Activated CD8-positive, alpha-beta T cell treated with anti-CD3 and anti-CD28 coated beads, Interleukin-2, amount 10 ng/mL, durations not matched to agents 7 days and 5 days (primary cell): ENCODE measurements around the gene ZNF282. TPM values are rescaled to one million over a fixed set of nuclear protein-coding genes. Genes with fewer than 3 reads are reported as not detected.
A peak's percentile ranks its signal among the peaks of the same experiment; 100 is the strongest.
"Not testable (repeated sequence)": the region's sequence is repeated elsewhere in the genome, so short reads cannot be mapped to it uniquely, and the experiment has no call there.

Experiments
- ATAC-seq: fragments of 150-1000 bp; cut with Tn5 transposase; one replicate; pipeline ENCODE4 v1.10.0; 2021; ENCODE audit warnings: moderate library complexity
- CTCF ChIA-PET: fragments of 350-600 bp; sonication (Branson Sonifier 250); formaldehyde crosslinking; loops from one replicate; lab custom pipeline; 2021; ENCODE audit warnings: antibody characterized with exemption; lab: Charles Lee
- POLR2A ChIA-PET: fragments of 350-600 bp; sonication (Branson Sonifier 250); formaldehyde crosslinking; loops from one replicate; lab custom pipeline; 2021; ENCODE audit warnings: antibody characterized with exemption; lab: Charles Lee
- DNase-seq: peaks from one replicate; pipeline ENCODE4 v3.0.0-alpha.2; 2020
- H3K27ac Mint-ChIP-seq: one replicate; pipeline ENCODE4 v1.8.0; 2021; ENCODE audit warnings: mild to moderate bottlenecking, mixed read lengths
- H3K27me3 Mint-ChIP-seq: one replicate; pipeline ENCODE4 v1.8.0; 2021; ENCODE audit warnings: low read depth, mixed read lengths
- H3K36me3 Mint-ChIP-seq: one replicate; pipeline ENCODE4 v1.8.0; 2021; ENCODE audit warnings: low read depth, mixed read lengths
- H3K4me1 Mint-ChIP-seq: one replicate; pipeline ENCODE4 v1.8.0; 2021; ENCODE audit warnings: low read depth, mixed read lengths
- H3K4me3 Mint-ChIP-seq: one replicate; pipeline ENCODE4 v1.8.0; 2021; ENCODE audit warnings: mild to moderate bottlenecking, mixed read lengths
- H3K9me3 Mint-ChIP-seq: one replicate; pipeline ENCODE4 v1.8.0; 2022; ENCODE audit warnings: mixed read lengths; ENCODE audit not compliant: insufficient read depth
- total RNA-seq, 2 experiments: library from RNA; stranded (reverse); gene quantifications; one replicate each; pipeline ENCODE4 v1.2.3, GENCODE V29; 2021

Gene ZNF282
- total RNA-seq, 2 experiments from 2014 or later: 28.4 to 30.6 TPM

GRCh38 chr7:149261829-149262617 is 66.7 kb downstream of the ZNF282 start, which contains the start of gene ZNF783:
Gene ZNF783 (plus strand): TSS chr7:149262196. CDS start chr7:149262334, 138 bp downstream.
- Mint-ChIP-seq H3K36me3 (peaks cover 11% of the 10 kb centered on the region), H3K4me3 (peak within 1 kb of the TSS; percentile 76), H3K9me3 (no peaks in the 10 kb centered on the region), H3K4me1 (peaks cover 16% of the 10 kb centered on the region), H3K27ac (peak within 1 kb of the TSS; percentile 82), H3K27me3 (no peaks in the 10 kb centered on the region)
- DNase-seq (peak; percentile 88), ATAC-seq (peak; percentile 91)
- ChIA-PET CTCF (interaction anchor here (0.5 to 2.7 kb wide), 30 partner anchors 8 to 480 kb away, joined by 3 to 44 read pairs (median 5); partner anchors contain the start of genes ZNF212, ZNF282, ZNF398 and ZNF425), POLR2A (interaction anchor here (1.0 to 1.5 kb wide), 4 partner anchors 23 to 206 kb away, joined by 3 to 6 read pairs (median 4); partner anchors contain the start of genes ZNF398 and ZNF777)

- no peaks in the 10 kb centered on the region for H3K27me3 Mint-ChIP-seq
- CTCF ChIA-PET: no interaction called here
- no peak overlapping the region for H3K4me3 Mint-ChIP-seq
- H3K36me3 Mint-ChIP-seq: peaks cover 32% of the 10 kb centered on the region
- H3K4me1 Mint-ChIP-seq: peaks cover 10% of the 10 kb centered on the region
- no peak overlapping the region for H3K27ac Mint-ChIP-seq
- POLR2A ChIA-PET: no interaction called here
- DNase-seq (no peak), ATAC-seq (no peak)
- H3K9me3 Mint-ChIP-seq: no peaks in the 10 kb centered on the region
Measured at GRCh38 chr7:149266451-149266850, 71.1 kb downstream of the ZNF282 start.

- peaks cover 36% of the 10 kb centered on the region for H3K36me3 Mint-ChIP-seq
- no peak overlapping the region for H3K27ac Mint-ChIP-seq
- POLR2A ChIA-PET: no interaction called here
- no peaks in the 10 kb centered on the region for H3K9me3 Mint-ChIP-seq
- no peaks in the 10 kb centered on the region for H3K27me3 Mint-ChIP-seq
- no peak overlapping the region for H3K4me3 Mint-ChIP-seq
- DNase-seq (no peak), ATAC-seq (no peak)
- H3K4me1 Mint-ChIP-seq: peaks cover 8% of the 10 kb centered on the region
- CTCF ChIA-PET: no interaction called here
Measured at GRCh38 chr7:149267733-149268132, 72.4 kb downstream of the ZNF282 start.

DNA sequence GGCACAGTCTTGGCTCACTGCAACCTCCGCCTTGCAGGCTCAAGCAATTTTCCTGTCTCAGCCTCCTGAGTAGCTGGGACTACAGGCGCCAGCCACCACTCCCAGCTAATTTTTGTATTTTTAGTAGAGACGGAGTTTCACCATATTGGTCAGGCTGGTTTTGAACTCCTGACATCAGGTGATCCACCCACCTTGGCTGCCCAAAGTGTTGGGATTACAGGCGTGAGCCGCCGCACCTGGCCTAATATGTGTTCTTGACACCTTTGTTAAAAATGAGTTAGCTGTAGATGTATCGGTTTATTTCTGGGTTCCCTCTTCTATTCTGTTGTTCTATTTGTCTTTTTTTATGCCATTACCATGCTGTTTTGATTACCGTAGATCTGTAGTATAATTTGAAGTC is 79.1 kb downstream of the ZNF282 start:
- ChIA-PET CTCF (interaction anchor here (2.4 kb wide), 1 partner anchor 13 kb away, joined by 11 read pairs; the partner anchor contains the start of gene ZNF783), POLR2A (interaction anchor here (0.7 kb wide), 1 partner anchor 20 kb away, joined by 3 read pairs; no protein-coding TSS in a partner anchor)
- H3K4me3 Mint-ChIP-seq, H3K27me3 Mint-ChIP-seq, DNase-seq, ATAC-seq, H3K9me3 Mint-ChIP-seq, H3K4me1 Mint-ChIP-seq, H3K27ac Mint-ChIP-seq: not testable (repeated sequence)
- peaks cover 48% of the 10 kb centered on the region for H3K36me3 Mint-ChIP-seq

Other genes starting within 250 kb of the ZNF282 start
- gene PDIA4, start 167.0 kb upstream of the ZNF282 start, total RNA-seq: 10 to 100 TPM; 90.6 to 92.2 TPM
- 1 to 10 TPM; 7.4 to 7.6 TPM for gene ZNF786, start 104.8 kb upstream of the ZNF282 start, total RNA-seq
- under 1 TPM; 0.47 to 0.55 TPM for gene ZNF425, start 69.2 kb upstream of the ZNF282 start, total RNA-seq
- gene ZNF398, start 48.1 kb upstream of the ZNF282 start, total RNA-seq: 10 to 100 TPM; 11.8 to 13.3 TPM
- gene ZNF212, start 44.1 kb downstream of the ZNF282 start, total RNA-seq: 10 to 100 TPM; 10.8 to 12.9 TPM
- gene ZNF783, start 66.7 kb downstream of the ZNF282 start, total RNA-seq: 10 to 100 TPM; 12.7 to 12.9 TPM